ENCODE data around the gene UBQLN4.

UBQLN4 gene

GRCh38 chr1:156089704-156090103 lies 36.1 kb upstream of the UBQLN4 start:
- H3K4me1 Mint-ChIP-seq = peaks cover 12 to 18% of the 10 kb centered on the region in 2 donors
- no peak overlapping the region for H3K4me3 Mint-ChIP-seq
- no peak overlapping the region for H3K27ac Mint-ChIP-seq
- DNase-seq (no peak), ATAC-seq (replicated peaks) (no peak)
- peaks cover 38 to 49% of the 10 kb centered on the region in 2 donors for H3K27me3 Mint-ChIP-seq
- no peaks in the 10 kb centered on the region for H3K36me3 Mint-ChIP-seq
- H3K9me3 Mint-ChIP-seq = no peaks in the 10 kb centered on the region

DNA sequence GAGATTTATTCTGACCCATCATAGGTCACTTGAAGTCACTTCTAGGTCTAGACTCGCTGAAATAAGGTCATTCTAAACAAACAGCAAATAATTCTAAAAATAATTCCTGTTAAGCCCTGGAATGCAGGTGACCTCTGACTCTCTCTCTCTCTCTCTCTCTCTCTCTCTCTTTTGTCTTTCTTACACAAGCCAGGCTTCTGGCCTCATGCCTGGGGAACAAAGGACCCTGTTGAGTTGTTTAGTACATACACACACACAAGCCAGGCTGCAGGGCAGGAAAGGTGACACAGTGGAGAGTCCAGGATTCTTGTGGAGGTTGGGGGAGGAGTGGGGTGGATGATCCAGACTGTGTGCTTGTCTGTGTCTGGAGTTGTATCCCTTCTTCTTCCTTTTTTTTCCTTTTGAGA lies 32.7 kb upstream of the UBQLN4 start:
- Mint-ChIP-seq H3K27ac (no peak overlapping the region), H3K4me3 (no peak overlapping the region), H3K9me3 (no peaks in the 10 kb centered on the region), H3K36me3 (no peaks in the 10 kb centered on the region), H3K4me1 (peaks cover 20 to 34% of the 10 kb centered on the region in 2 donors), H3K27me3 (peaks cover 37 to 65% of the 10 kb centered on the region in 2 donors)
- ATAC-seq (replicated peaks) = no peak
- no peak for DNase-seq

DNA sequence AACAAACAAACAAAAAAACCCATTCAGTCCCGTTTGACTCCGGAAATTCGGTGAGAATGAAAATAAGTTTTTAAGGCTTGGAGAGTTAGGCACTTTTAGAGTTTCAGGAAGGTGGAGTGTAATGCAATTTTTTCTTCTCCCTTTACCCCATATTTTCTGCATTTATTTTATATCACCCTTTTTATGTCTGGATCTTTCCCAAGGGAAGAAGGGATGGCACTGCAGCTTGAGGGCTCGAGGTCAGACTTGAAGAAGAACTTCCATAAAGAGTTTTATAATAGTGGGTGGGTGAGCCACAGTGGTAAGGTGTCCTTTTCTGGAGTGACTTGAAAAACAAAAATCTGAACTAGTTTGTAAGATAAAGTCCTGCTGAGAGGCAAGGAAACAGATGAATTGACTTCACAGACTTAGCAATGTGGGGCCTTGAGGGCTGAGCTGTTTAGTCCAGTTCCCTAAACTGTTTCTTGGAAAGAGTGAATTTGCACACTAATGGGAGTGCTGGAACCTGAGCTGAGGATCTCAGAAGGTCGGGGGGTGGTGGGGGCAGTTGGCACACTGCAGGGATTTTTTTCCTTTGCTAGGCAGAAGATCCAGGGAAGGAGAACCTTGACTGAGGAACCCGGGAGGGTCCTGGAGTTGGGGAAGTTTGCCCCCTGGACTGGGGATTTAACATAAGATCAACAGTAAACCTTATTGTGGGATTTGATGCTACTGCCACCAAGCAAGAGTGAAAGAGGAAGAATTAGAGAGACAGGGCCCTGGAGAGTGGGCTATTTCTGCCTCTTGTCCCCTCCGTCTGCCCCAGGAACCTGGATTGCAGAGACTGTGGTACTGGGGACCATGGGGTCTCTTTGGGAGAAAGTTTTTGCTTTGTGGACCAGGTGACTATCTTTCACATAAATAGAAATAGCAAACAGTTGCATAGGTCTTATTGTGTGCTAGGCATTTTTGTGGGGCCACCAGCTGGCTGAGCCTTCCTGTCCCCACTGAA lies 30.5 kb upstream of the UBQLN4 start:
- H3K36me3 Mint-ChIP-seq = no peaks in the 10 kb centered on the region
- no peaks in the 10 kb centered on the region for H3K9me3 Mint-ChIP-seq
- peak overlapping the region; percentile 65 for H3K27ac Mint-ChIP-seq
- DNase-seq (no peak), ATAC-seq (replicated peaks) (no peak)
- H3K27me3 Mint-ChIP-seq = peaks cover 26 to 49% of the 10 kb centered on the region in 2 donors
- H3K4me3 Mint-ChIP-seq = no peak overlapping the region
- H3K4me1 Mint-ChIP-seq = peaks cover 12 to 19% of the 10 kb centered on the region in 2 donors

DNA sequence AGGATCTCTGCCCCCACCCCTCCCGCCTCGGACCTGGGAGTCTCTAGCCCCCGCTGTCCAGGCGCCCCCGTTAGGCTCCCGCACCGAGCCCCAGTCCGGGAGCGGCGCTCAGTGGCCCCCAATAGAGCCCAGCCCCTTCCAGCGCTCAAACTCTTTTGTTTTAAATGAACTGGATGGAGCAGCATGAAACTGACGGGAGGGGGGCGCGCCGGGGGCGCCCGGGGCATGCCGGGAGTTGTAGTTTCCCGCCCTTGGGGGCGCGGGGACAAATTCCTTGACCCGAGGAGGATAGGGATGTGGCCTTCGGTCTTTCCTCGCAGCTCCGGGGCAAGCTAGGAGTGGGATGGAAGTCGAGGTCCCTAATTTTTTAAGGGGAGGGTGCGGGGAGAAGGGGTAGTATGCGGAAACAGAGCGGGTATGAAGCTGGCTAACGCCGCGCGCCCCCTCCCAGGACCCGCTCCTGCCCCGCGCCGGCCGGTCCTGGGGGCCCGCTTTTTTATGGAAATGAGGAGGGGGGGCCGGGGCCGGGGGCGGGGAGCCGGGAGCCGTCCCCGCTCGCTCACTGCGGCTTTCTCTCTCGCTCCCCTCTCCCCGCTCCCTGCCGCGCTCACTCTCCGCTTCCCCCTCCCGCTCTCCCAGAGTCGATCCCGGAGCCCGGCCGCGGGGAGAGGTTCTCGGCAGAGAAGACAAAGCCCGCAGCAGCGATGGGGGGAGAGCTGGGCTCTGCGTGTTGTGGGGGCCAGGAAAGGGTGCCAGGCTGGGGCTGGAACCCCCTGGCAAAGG lies 28.9 kb upstream of the UBQLN4 start, which contains the start of gene MEX3A:
MEX3A (minus strand) TSS at position 157 of the 783 bp plus-strand sequence. CDS start 467 bp downstream, outside the sequence.
- peak within 1 kb of the TSS; percentile 86 to 92 for H3K4me3 Mint-ChIP-seq
- DNase-seq (peak; percentile 51), ATAC-seq (replicated peaks) (peak; percentile 87 to 88)
- H3K4me1 Mint-ChIP-seq = peaks cover 17 to 19% of the 10 kb centered on the region in 2 donors
- H3K27ac Mint-ChIP-seq = peak within 1 kb of the TSS; percentile 65
- no peaks in the 10 kb centered on the region for H3K36me3 Mint-ChIP-seq
- peaks cover 23 to 43% of the 10 kb centered on the region in 2 donors for H3K27me3 Mint-ChIP-seq
- no peaks in the 10 kb centered on the region for H3K9me3 Mint-ChIP-seq

DNA sequence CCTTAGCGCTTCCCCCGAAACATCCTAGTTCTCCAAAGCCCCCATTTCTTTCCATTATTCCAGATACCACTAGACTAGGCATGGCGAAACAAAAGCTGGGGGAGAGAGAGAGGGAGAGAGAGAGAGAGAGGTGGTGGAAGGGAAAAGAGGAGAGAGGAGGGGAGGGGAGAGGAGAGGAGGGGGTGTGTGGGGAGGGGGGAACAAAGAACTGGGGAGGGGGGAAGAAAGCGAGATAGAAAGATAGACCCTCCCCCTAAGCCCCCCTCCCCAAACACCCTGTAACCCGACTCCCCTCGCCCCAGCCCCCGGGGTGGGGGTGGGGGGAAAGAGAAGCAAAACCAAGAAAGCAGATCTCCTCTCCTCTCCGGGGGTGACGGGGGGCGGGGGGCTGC lies 28.3 kb upstream of the UBQLN4 start:
- Mint-ChIP-seq H3K4me1 (peaks cover 17 to 19% of the 10 kb centered on the region in 2 donors), H3K27ac (no peak overlapping the region), H3K36me3 (no peaks in the 10 kb centered on the region), H3K9me3 (no peaks in the 10 kb centered on the region), H3K4me3 (peak overlapping the region; percentile 86 to 92), H3K27me3 (peaks cover 18 to 37% of the 10 kb centered on the region in 2 donors)
- ATAC-seq (replicated peaks) (peak in 1 of 2 donors; percentile 3), DNase-seq (no peak)

DNA sequence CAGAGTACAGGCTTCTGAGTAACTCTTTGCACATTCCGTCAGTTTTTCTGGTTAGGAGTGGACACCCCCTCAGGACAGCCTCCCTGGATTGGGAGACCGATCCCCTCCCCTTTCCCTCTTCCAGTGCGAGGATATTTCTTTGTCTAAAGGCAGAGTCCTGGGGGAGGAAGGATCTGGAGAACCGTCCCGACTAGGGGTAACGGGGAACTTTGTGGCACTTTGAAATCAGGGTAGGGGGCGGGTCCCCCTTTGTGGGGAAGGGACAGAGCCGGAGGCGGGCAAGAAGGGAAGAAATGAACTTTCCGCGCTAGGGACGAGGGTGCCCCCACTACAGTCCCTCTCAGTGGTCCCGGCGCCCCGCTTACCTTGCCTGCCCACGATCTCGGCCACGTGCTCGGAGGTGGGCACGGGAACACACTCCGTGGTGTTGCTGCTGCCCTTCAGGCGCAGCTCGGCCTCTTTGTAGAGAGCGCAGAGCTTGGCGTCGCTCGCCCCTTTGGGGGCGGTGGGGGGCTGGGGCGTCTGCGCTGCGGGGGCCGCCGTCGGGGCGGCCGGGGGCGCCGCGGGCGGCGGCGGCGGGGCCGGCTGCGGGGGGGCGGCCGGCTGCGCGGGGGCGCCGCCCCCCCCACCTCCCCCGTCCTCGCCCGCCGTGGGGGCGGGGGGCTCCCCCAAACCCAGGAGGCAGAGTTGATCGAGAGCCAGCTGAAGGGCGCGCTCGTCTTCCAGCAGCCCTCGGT lies 27.8 kb upstream of the UBQLN4 start:
- Mint-ChIP-seq H3K4me1 (peaks cover 19% of the 10 kb centered on the region in 2 donors), H3K36me3 (no peaks in the 10 kb centered on the region), H3K4me3 (peak overlapping the region; percentile 86 to 92), H3K27me3 (peaks cover 12 to 32% of the 10 kb centered on the region in 2 donors), H3K27ac (peak overlapping the region; percentile 87), H3K9me3 (no peaks in the 10 kb centered on the region)
- ATAC-seq (replicated peaks) (no peak), DNase-seq (no peak)

- DNase-seq = no peak
- peak overlapping the region; percentile 52 to 66 for H3K4me3 Mint-ChIP-seq
- H3K27me3 Mint-ChIP-seq = peaks cover 8 to 26% of the 10 kb centered on the region in 2 donors
- ATAC-seq (replicated peaks) = no peak
- no peaks in the 10 kb centered on the region for H3K9me3 Mint-ChIP-seq
- peak overlapping the region; percentile 87 for H3K27ac Mint-ChIP-seq
- H3K4me1 Mint-ChIP-seq = peaks cover 20% of the 10 kb centered on the region in 2 donors
- no peaks in the 10 kb centered on the region for H3K36me3 Mint-ChIP-seq
Measured at GRCh38 chr1:156080863-156081179, 27.2 kb upstream of the UBQLN4 start.

DNA sequence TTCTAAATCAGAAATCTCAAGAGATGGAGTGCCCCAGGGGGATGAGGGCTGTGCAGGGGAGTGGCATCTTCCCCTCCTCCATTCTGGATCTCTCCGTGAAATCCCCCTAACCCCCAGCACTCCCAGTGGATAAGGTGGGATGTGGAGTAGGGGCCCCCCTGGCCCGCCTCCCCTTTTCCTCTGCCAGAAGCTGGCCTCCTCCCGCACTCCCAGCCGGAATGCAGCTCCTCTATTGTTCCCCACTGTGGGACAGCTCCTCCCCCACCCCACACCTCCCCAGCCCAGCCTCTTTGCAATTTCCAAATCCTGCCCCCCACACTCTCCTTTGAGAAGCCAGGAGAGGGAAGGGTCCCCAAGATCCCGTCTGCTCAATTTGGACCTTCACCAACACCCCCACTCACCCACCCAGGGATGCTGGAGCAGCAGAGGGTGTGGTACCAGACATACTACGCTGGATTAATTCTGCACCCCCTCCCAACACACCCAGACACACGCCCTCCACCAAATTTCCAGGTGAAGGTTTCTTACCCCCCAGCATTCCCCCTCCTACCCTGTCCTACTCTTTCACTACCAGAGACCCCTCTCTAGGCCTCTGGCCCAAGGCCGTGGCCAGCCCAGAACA lies 26.8 kb upstream of the UBQLN4 start:
- no peak overlapping the region for H3K27ac Mint-ChIP-seq
- H3K4me3 Mint-ChIP-seq = no peak overlapping the region
- no peaks in the 10 kb centered on the region for H3K36me3 Mint-ChIP-seq
- peaks cover 24% of the 10 kb centered on the region in 2 donors for H3K4me1 Mint-ChIP-seq
- no peak for DNase-seq
- no peak for ATAC-seq (replicated peaks)
- peaks cover 8 to 22% of the 10 kb centered on the region in 2 donors for H3K27me3 Mint-ChIP-seq
- no peaks in the 10 kb centered on the region for H3K9me3 Mint-ChIP-seq

- Mint-ChIP-seq H3K4me1 (peaks cover 26 to 27% of the 10 kb centered on the region in 2 donors), H3K27me3 (peaks cover 5 to 17% of the 10 kb centered on the region in 2 donors), H3K36me3 (no peaks in the 10 kb centered on the region), H3K27ac (no peak overlapping the region), H3K4me3 (no peak overlapping the region), H3K9me3 (no peaks in the 10 kb centered on the region)
- DNase-seq = no peak
- ATAC-seq (replicated peaks) = no peak
Measured at GRCh38 chr1:156079762-156080161, 26.2 kb upstream of the UBQLN4 start.

DNA sequence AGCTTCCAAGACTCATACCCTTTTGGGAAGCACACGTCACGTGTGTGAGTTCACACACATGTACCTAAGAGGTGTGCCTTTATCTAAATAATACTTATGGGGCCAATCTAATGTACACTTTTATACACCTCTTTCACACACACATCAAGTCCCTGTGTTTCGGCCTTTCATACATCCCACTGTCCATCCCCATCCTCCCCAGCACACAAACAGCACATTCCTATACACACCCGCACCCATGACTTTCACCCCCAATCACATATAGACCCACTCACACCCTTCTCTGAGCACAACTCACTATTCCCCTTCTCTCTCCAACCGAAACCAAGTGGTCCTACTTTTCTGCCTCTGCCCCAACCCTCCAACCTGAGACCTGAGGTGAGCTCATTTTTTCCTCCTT lies 25.1 kb upstream of the UBQLN4 start:
- Mint-ChIP-seq H3K27me3 (peaks cover 4 to 7% of the 10 kb centered on the region in 2 donors), H3K9me3 (no peaks in the 10 kb centered on the region), H3K27ac (no peak overlapping the region), H3K4me1 (peaks cover 22 to 24% of the 10 kb centered on the region in 2 donors), H3K36me3 (no peaks in the 10 kb centered on the region), H3K4me3 (no peak overlapping the region)
- DNase-seq (no peak), ATAC-seq (replicated peaks) (no peak)

DNA sequence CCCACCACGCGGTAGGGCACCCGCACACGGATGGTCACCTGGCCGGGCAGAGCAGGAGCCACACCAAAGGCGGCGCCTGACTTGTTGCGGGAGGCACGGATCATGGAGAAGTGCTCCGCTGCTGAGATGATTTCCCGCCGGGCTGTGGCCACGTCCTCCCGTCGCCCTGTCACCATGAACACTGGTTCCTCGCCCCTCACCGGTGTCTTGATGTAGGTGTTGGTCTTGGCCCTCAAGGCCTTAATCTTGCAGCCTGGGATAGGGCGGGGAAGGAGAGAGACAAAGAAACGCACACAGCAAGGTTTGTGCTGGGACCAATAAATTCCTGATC lies 23.8 kb upstream of the UBQLN4 start:
- ATAC-seq (replicated peaks) (no peak), DNase-seq (no peak)
- no peaks in the 10 kb centered on the region for H3K9me3 Mint-ChIP-seq
- no peaks in the 10 kb centered on the region for H3K36me3 Mint-ChIP-seq
- H3K27ac Mint-ChIP-seq = no peak overlapping the region
- peak overlapping the region; percentile 12 to 79 for H3K4me3 Mint-ChIP-seq
- H3K4me1 Mint-ChIP-seq = peaks cover 13 to 21% of the 10 kb centered on the region in 2 donors
- H3K27me3 Mint-ChIP-seq = no peaks in the 10 kb centered on the region

DNA sequence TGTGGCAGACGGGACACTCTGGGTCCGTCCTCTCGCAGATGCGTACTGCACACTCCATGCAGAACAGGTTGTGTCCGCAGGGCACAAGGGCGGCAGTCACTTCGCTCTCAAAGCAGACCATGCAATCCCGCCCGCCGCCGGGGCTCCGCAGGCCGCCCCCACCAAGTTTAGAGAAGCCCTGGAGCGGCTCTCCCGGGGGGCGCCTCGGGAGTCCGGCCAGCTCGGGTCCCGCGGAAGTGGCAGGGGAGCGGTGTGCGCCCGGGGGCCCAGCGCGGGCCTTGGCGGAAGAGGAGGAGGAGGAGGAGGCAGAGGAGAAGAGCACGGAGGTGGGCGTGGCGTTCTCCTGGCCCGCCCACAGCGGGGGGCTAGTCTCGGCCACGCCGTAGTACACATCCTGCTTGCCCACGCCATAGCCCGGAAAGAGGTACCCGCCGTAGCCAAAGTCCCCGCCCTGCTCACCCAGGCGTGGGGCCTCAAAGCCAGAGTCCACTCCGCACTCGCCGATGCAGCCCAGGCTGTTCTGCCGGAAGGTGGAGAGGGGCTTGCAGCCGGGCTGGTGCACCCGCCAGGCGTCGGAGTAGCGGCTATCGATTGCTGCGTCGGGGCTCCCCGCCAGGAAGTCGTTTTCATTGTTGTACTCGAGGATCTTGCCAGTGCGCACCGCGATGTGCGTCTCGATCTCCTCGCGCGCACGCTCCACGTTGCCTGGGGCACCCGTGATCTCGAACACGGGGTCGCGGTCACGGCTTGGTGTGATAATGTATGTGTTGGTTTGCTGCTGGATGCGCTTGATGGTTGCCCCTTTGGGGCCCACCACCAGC lies 23.2 kb upstream of the UBQLN4 start:
- H3K36me3 Mint-ChIP-seq = no peaks in the 10 kb centered on the region
- peaks cover 13 to 20% of the 10 kb centered on the region in 2 donors for H3K4me1 Mint-ChIP-seq
- no peaks in the 10 kb centered on the region for H3K9me3 Mint-ChIP-seq
- peak overlapping the region; percentile 68 to 79 for H3K4me3 Mint-ChIP-seq
- DNase-seq (no peak), ATAC-seq (replicated peaks) (peak; percentile 71 to 76)
- H3K27ac Mint-ChIP-seq = peak overlapping the region; percentile 40
- H3K27me3 Mint-ChIP-seq = no peaks in the 10 kb centered on the region

- peaks cover 8 to 15% of the 10 kb centered on the region in 2 donors for H3K4me1 Mint-ChIP-seq
- H3K27ac Mint-ChIP-seq = no peak overlapping the region
- H3K36me3 Mint-ChIP-seq = no peaks in the 10 kb centered on the region
- DNase-seq = no peak
- H3K9me3 Mint-ChIP-seq = no peaks in the 10 kb centered on the region
- no peak for ATAC-seq (replicated peaks)
- H3K27me3 Mint-ChIP-seq = no peaks in the 10 kb centered on the region
- peak overlapping the region; percentile 14 to 79 for H3K4me3 Mint-ChIP-seq
Measured at GRCh38 chr1:156075775-156076204, 22.2 kb upstream of the UBQLN4 start.
